ENCODE results near the gene TJAP1. TPM values are rescaled to one million over a fixed set of nuclear protein-coding genes. Genes with fewer than 3 reads are reported as not detected.

The TJAP1 gene
- total RNA-seq: 15.3 and 20.3 TPM in 2 replicates

GRCh38 chr6:43477235-43478007 lies at the start of gene TJAP1:
Gene TJAP1 (plus strand): TSS chr6:43477570. CDS start chr6:43499002, 21,432 bp downstream.

GRCh38 chr6:43455531-43456428 lies 21.6 kb upstream of the TJAP1 start, which contains the start of gene DLK2:
Gene DLK2 (minus strand): TSS chr6:43455548. CDS start chr6:43454825, 723 bp downstream.

GRCh38 chr6:43509984-43510826 lies 32.8 kb downstream of the TJAP1 start, which contains the start of gene LRRC73:
Gene LRRC73 (minus strand): TSS chr6:43510346. CDS start chr6:43509785, 561 bp downstream.

GRCh38 chr6:43516697-43517504 lies 39.5 kb downstream of the TJAP1 start, which contains the start of the genes POLR1C and YIPF3:
Gene POLR1C (plus strand): TSS chr6:43517089. CDS start chr6:43517110, 21 bp downstream.
Gene YIPF3 (minus strand): TSS chr6:43516926. CDS start chr6:43516807, 119 bp downstream.

Other genes with a start within 250 kb of the TJAP1 start
- gene DNPH1, start 248.1 kb upstream of the TJAP1 start, total RNA-seq: 90.3 and 107 TPM in 2 replicates
- under 0.01 and 0.13 TPM in 2 replicates for gene TTBK1, start 234.1 kb upstream of the TJAP1 start, total RNA-seq
- not detected in 2 replicates for gene SLC22A7, start 179.3 kb upstream of the TJAP1 start, total RNA-seq
- not detected in 2 replicates for gene CRIP3, start 168.7 kb upstream of the TJAP1 start, total RNA-seq
- gene ZNF318, start 107.9 kb upstream of the TJAP1 start, total RNA-seq: 7.7 TPM in 2 replicates
- 23.5 and 32.1 TPM in 2 replicates for gene ABCC10, start 50.0 kb upstream of the TJAP1 start, total RNA-seq
- 0.38 and 1.3 TPM in 2 replicates for gene DLK2, start 22.0 kb upstream of the TJAP1 start, total RNA-seq
- under 0.01 and 1.4 TPM in 2 replicates for gene LRRC73, start 32.8 kb downstream of the TJAP1 start, total RNA-seq
- gene YIPF3, start 39.4 kb downstream of the TJAP1 start, total RNA-seq: 93.5 and 107 TPM in 2 replicates
- gene POLR1C, start 39.5 kb downstream of the TJAP1 start, total RNA-seq: 17.5 and 24.8 TPM in 2 replicates
- 29.2 and 46.4 TPM in 2 replicates for gene XPO5, start 98.5 kb downstream of the TJAP1 start, total RNA-seq
- 11.3 and 22.2 TPM in 2 replicates for gene POLH, start 98.6 kb downstream of the TJAP1 start, total RNA-seq
- 48.9 and 52.5 TPM in 2 replicates for gene GTPBP2, start 151.7 kb downstream of the TJAP1 start, total RNA-seq
- 40.6 and 44.0 TPM in 2 replicates for gene MAD2L1BP, start 158.3 kb downstream of the TJAP1 start, total RNA-seq
- 0.16 and 0.89 TPM in 2 replicates for gene RSPH9, start 167.5 kb downstream of the TJAP1 start, total RNA-seq
- gene MRPS18A, start 210.2 kb downstream of the TJAP1 start, total RNA-seq: 57.3 and 59.8 TPM in 2 replicates

Measured in mesangial cell (primary cell).